SHP77 (cell line): ENCODE data around the gene HPCA.

ENCODE experiments used
- DNase-seq, 2 experiments: peaks; one replicate each; lab custom pipeline; 2025; lab: John Stamatoyannopoulos, UW

HPCA gene

GRCh38 chr1:32934535-32934934, 48.2 kb downstream of the HPCA start:
- DNase-seq, result no peak

DNA sequence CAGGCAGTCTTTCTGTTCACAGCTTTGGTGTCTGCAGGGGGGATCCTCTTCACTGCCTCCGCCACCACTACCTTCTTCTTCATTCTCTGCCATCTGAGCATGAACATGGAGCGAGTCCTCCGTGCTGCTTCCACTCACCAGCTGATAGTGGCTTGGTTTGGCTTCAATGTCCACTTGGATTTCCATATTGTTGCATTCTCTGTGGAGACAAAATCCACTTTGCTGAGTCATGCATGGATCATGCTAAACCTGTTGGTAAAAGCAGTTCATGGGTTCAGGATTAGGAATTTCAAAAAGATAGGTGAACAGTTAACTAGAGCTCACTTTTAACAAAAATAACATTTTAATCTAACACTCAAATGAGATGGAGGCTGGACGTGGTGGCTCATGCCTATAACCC, 50.8 kb downstream of the HPCA start:
- no peak for DNase-seq

- DNase-seq, result no peak
These were observed 53.5 kb downstream of the HPCA start for GRCh38 chr1:32939655-32940371.

- no peak for DNase-seq
These were observed 57.9 kb downstream of the HPCA start for GRCh38 chr1:32944180-32944579.
